DND-41 (cell line): ENCODE data around the gene TENT4B.

Source experiments
- CTCF ChIP-seq: IDR thresholded peaks from 2 replicates; pipeline ENCODE4 v1.5.1; 2012; ENCODE audit warnings: borderline replicate concordance, low read length, moderate library complexity, mild to moderate bottlenecking; ENCODE audit not compliant: poor library complexity, severe bottlenecking; ENCODE audit errors: extremely low read depth
- EZH2 ChIP-seq: IDR thresholded peaks from 3 replicates; pipeline ENCODE4 v1.6.1; 2012; ENCODE audit warnings: borderline replicate concordance, low read depth, mild to moderate bottlenecking, moderate library complexity, low read length, inconsistent platforms; ENCODE audit not compliant: severe bottlenecking

DNA sequence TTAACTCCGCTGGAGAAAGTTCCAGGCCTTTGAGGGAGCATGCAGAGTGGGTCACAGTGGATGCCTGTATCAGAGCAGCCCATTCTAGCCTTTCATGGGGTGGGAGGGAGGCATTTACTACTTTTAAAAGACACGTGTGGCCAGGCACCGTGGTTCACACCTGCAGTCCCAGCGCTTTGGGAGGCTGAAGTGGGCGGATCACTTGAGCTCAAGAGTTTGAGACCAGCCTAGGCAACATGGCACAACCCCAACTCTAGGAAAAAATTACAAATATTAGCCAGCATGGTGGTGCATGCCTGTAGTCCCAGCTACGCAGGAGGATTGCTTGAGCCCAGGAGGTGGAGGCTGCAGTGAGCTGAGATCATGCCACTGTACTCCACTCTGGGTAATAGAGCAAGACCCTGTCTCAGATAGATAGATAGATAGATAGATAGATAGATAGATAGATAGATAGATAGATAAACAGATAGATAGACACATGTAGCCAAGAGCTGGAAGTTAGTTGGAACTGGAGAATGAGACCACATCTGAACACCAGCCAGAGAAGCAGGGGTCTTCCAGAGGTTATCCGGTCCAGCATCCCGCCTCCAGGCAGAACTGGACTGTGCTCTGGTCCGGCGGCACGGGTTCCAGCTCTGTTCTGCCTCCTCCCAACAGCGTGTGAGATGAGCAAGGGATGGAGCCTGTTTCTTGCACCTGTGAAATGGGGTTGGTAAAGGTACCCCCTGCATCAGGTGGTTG, 116.8 kb downstream of the TENT4B start:
- TF ChIP-seq CTCF (no peak), EZH2 (no peak)
